ENCODE data around the gene GLO1. TPM values are rescaled to one million over a fixed set of nuclear protein-coding genes. Genes with fewer than 3 reads are reported as not detected.

Gene GLO1
- 103 TPM for polyA plus RNA-seq (2012; ENCODE audit: insufficient read depth, insufficient read length)

DNA sequence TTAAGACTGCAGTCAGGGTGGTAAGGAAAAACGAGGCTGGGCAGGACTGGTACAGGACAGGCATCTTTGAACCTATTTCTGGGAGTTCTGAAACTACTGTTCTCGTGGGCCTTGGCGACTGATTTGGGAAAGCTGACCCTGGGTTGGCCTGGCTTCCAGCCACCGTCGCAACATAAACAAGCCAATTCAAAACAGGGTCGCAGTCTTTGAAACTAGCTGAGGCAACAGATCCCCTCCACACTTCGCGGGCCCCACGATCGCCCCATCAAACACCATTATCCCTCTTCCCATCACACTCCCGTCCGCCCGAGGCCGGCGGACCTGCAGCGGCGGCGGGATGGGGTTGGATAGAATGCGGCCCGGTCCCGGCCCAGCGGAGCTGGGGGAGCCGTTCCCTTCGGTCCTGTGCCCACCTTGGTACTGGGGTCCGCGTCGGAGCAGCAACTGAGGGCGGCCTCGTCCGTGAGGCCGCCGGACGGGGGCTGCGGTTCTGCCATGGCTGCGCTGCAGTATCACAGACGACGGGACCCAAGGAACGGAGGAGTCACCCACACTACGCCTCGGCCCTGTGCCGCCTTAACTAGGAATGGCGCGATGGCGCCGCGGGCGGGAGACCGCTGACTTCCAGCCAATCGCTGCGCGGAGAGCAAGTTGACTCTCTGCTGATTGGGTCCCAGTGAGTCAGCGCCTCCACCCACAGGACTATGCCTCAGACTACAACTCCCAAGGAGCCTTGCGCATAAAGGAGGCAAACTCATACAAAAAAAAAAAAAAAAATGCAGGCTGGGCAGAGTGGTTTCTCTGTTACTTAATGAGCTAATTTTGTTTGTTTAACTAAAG, at the start of gene GLO1:
Gene GLO1, minus strand, starts transcription at position 588 of the 840 bp plus-strand sequence. Its CDS starts 91 bp downstream, at position 497.
- peak within 1 kb of the TSS; percentile 85 for H3K4me3 ChIP-seq (ENCODE audit: low read length)
- DNase-seq (ENCODE audit: low read depth, low spot score), result peak; percentile 98

DNA sequence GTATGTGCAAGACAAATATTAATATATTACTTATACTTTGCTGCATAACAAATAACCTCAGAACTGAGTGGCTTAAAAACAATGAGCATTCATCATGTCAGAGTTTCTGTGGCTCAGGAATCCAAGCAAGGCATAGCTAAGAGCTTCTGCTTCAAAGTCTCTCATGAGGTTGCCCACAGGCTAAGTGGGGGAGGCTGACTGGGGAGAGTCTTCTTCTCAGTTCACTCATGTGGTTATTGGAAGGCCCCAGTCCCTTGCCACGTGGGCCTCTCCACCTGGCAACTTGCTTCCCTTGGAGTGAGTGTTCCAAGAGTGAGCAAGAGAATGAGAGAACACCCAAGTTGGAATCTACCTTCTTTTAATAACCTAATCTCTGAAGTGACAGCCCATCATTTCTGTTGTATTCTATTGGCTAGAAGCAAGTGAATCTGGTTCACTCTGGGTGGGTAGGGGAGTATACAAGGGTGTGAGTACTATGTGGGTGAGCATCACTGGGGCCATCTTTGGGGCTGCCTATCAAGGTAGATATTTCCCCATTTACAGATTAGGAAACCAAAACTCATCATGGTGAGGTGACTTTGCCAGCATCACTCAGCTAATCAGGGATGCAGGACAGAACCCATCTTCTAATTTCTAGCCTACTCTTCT, 48.1 kb upstream of the GLO1 start:
- peak; percentile 5 for DNase-seq (ENCODE audit: low read depth, low spot score)

DNA sequence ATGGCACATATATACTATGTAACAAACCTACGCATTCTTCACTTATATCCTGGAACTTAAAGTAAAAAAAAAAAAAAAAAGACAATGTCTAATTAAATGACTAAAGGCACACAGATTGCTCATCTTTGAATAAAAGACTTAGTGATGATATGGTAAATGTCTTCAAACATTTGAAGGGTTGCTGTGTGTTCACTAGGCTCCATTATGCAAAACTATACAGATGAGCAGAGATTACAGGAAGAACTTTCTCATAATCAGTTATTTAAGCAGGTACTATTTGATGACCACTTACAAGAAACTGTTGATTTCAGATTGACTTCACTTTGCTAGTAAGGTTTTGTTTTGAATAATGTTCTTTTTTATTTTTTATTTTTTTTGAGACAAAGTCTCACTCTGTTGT, 46.5 kb upstream of the GLO1 start:
- DNase-seq (ENCODE audit: low read depth, low spot score), result no peak
- H3K4me3 ChIP-seq (ENCODE audit: low read length), result no peak overlapping the region

More for the DNA sequence above, 48.1 kb upstream of the GLO1 start:
- no peak overlapping the region for H3K4me3 ChIP-seq (ENCODE audit: low read length)

DNA sequence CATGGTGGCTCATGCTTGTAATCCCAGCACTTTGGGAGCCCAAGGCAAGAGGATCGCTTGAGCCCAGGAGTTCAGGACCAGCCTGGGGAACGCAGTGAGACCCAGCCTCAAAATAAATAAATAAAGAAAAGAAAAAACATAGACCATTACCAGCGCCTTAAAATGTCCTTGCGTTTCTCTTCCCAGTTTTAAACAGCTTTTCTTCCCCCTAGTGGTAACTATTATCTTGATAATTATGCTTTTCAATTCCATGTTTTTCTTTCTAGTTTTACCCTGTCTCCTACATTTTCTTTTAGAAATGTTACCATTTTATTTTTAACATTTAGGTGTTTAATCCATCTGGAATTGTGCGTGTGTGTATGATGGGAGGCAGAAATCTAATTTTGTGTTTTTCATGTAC, 36.6 kb upstream of the GLO1 start:
- no peak for DNase-seq (ENCODE audit: low read depth, low spot score)
- H3K4me3 ChIP-seq (ENCODE audit: low read length), result no peak overlapping the region

DNA sequence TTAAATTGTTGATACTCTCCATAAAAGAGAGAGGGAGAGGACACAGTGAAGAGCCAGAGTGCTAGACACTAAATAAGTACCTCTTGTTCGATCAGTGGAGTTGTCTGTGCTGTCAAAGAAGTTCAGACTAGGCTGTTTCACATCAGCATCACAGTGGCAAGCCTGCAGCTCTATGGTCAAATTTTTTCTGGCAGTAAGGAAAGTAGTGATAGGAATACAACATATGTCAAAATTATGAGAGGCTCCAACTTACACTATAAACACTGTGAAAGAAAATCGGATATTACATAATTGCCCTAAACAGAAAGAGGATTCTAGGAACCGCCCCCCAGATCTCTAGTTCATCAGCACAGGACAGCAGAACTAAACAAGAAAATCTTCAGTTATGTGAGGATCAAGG, 35.3 kb upstream of the GLO1 start:
- no peak for DNase-seq (ENCODE audit: low read depth, low spot score)
- H3K4me3 ChIP-seq (ENCODE audit: low read length), result no peak overlapping the region

DNA sequence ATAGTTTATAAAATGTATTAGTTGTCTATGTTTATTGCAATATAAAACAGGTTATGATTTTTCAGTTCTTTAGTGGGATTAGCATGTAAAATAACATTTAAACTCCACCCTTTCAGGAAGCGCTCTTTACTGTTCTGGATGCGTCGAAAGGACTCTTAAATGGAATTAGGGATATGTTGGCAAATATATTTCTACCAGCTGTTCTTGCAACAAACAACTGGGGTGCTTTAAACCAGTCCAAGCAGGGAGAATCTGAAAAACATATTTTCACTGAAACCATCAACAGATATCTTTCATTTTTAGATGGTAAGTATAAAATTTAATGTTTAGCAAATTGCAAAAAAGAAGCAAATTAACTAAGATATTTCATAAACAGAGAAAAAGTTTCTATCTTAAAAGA, 34.0 kb upstream of the GLO1 start:
- DNase-seq (ENCODE audit: low read depth, low spot score), result no peak
- H3K4me3 ChIP-seq (ENCODE audit: low read length), result no peak overlapping the region

DNA sequence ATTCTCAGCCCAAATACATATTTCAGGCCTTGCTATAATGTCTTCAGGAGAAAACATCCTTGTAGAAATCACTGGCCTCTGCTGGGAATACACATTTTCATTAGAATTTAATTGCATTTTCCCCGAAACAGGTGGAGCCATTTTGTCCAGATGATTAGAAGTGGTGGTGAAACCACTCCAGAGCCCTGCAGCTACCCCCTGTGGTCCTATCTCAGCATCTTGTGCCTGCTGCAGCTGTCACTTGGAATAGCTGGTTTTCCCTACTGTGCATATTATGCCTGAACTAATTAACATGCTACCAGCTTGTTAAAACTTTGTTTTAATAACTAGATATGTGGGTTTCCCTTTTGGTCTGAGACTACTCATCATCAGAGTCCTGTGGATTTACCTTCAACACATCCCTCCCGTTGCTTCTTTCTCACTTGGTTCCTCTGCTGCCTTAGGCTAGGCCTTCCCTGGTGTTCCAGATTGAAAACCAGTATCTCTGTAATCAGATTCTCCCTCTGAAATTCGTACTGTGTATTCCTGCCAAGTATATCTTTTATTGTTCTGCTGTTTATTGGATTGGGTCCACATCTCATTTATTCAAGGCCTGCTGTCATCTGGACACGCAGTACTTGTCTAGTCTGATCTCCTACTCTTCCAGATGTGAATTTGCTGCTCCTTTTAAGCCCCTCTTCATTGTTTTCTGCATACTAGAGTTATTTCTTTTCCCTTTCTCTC, 27.4 kb upstream of the GLO1 start:
- DNase-seq (ENCODE audit: low read depth, low spot score), result no peak
- no peak overlapping the region for H3K4me3 ChIP-seq (ENCODE audit: low read length)

DNA sequence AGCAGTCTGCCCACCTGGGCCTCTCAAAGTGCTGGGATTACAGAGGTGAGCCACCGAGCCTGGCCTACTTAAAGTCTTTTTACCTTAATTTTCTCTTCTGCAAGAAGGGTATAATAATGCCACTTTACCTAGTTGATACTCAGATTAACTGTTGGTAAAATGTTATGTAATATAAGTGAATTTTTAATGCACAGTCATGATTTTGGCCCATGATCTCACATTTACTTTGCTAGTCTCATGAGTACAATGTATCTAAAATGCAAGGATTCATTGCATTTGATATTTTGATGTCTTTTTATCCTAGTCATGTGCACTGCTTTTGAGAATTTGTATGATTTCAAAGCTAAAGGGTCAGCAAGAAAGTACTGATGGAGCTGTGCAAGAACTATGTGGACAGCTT, 25.3 kb upstream of the GLO1 start:
- no peak for DNase-seq (ENCODE audit: low read depth, low spot score)
- no peak overlapping the region for H3K4me3 ChIP-seq (ENCODE audit: low read length)

DNA sequence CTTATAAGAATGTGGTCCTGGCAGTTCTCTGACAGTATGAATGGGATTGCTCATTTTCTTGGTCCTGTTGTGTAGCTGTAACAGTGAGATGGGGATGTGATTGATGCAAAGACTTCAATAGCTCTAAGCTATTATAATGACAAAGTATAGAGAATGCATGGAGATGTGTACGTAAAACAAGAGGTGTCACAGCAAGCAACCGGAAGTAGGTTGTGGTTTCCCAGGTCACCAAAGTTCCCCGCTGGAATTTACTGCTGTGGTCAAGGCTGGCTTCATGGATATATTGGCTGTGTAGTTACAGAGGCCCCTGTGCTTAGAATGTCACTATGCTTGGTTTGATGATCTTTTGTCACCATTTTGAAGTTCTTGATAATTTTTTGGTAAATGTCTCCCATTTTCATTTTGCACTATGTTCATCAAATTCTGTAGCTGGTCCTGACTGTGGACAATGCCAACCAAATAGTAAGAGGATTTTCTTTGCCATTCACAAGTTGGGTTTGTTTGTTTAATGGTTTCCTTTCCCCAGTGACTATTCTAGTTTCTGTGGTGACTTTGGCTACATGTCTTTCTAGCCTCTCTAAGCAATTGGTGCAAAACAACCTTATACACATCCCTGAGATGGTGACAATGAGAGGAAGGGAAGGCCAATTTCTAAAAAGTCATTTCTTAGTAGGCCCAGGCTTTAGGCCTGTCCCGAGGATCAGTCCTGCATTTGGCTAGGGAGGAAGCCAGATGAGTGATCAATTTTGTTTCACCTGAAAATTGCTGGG, 22.7 kb upstream of the GLO1 start:
- no peak overlapping the region for H3K4me3 ChIP-seq (ENCODE audit: low read length)
- no peak for DNase-seq (ENCODE audit: low read depth, low spot score)

DNA sequence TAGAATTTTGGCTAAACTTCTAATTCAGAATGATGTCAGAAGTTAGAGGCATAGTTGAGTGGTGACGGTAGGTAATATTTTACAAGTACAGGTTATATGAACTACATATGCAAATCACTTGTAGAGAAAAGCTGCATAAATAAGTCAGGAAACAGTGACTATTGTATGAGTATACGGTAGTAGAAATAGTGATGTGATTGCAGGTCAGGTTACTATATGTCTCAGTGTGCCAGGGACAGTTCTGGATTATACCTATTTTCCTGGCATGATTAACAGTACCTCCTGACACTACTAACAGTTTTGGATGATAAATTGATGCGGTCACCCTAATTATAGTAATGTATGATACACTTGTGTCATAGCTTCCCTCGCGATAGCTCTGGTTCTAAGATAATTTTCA, 21.4 kb upstream of the GLO1 start:
- DNase-seq (ENCODE audit: low read depth, low spot score), result no peak
- H3K4me3 ChIP-seq (ENCODE audit: low read length), result no peak overlapping the region

DNA sequence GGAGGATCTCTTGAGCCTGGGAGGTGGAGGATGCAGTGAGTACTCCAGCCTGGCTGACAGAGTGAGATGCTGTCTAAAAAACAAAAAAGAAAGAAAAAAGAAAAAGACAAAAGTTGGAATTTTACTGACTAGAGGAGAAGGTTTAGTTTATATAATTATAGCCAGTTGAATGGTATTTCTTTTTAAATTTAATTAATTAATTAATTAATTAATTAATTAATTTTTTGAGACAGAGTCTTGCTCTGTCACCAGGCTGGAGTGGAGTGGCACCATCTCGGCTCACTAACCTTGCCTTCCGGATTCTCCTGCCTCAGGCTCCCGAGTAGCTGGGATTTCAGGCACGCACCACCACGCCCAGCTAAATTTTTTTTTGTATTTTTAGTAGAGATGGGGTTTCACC, 20.8 kb upstream of the GLO1 start:
- no peak overlapping the region for H3K4me3 ChIP-seq (ENCODE audit: low read length)

DNA sequence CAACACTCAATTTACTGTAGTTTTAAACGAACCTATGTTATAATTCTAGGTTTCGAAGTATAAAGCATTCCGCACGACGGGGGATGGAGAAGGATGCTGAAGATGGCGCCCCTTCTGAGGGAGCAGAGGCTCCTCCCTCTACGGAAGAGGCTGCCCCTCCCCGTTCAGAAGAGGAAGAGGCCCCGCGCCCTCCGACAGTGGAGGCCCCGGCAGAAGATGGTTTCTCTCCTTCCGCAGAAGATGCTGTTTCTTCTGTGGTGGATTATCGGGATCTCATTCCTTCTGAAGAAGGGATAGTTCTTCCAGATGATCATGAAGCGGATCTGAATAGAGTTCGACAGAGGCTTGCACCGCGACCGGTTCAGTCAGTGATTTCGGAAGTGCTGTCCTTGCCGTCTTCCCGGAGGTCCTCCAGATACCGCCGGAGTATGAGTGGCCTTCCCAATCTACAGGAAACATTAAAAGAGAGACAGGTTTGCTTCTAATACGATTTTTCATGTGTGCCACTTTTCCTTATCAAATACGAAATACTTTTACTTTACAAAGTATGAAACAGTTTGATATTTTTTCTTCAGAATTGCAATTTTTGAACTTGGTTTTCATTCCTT, 19.9 kb upstream of the GLO1 start:
- no peak overlapping the region for H3K4me3 ChIP-seq (ENCODE audit: low read length)
- DNase-seq (ENCODE audit: low read depth, low spot score), result no peak

More for the DNA sequence above, 20.8 kb upstream of the GLO1 start:
- DNase-seq (ENCODE audit: low read depth, low spot score), result no peak

DNA sequence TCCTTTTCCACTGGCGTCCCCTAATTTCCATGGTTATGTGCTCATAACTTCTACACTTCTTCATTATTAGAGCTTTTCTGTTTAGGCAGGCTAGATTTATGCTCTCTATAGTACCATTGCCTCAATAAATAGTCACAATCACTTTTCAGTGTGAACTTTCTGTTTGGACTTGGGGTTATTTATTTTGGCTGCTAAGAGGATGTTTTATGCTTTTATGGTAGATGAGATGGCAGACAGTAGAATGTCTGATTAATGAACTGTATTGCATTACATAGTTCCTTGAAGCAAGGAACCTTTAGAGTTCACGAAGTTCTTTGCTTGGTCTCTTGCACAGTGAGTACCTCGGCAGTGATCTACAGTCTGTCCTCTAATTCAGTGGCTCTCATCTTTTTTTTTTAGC, 19.1 kb upstream of the GLO1 start:
- H3K4me3 ChIP-seq (ENCODE audit: low read length), result no peak overlapping the region
- DNase-seq (ENCODE audit: low read depth, low spot score), result no peak

DNA sequence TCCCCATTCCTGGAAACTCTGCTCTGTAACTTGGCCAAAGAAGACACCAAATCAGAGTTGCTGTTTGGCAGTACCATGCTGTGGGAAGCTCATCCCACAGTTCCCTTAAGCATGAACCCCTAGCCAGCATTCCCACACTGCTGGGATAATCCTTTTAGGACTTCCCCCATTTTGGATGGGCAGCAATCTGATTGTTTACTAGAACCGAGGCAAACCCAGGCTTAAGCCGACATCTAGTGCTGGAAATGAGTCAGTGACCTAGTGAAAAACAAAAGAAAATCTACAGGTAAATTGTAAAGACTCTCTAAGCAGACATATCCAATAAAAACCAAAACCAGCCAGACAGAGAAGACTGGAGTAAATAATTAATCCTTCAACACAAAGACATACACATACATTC, 17.4 kb upstream of the GLO1 start:
- DNase-seq (ENCODE audit: low read depth, low spot score), result no peak

DNA sequence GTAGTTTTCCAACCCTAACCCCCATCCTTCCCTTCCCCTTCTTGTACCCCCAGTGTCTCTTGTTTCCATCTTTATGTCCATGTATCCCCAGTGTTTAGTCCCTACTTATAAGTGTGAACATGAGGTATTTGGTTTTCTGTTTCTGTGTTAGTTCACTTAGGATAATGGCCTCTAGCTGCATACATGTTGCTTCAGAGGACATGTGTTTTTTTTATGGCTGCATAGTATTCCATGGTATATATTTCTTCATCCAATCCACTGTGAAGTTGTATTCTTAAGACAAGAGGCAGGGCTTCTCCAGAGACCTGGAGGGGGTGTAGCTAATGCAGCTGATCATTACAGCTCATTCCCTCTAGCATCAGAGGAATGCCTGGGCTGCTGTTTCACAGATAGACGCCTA, 16.4 kb upstream of the GLO1 start:
- no peak for DNase-seq (ENCODE audit: low read depth, low spot score)
- H3K4me3 ChIP-seq (ENCODE audit: low read length), result no peak overlapping the region

More for the DNA sequence above, 17.4 kb upstream of the GLO1 start:
- no peak overlapping the region for H3K4me3 ChIP-seq (ENCODE audit: low read length)

DNA sequence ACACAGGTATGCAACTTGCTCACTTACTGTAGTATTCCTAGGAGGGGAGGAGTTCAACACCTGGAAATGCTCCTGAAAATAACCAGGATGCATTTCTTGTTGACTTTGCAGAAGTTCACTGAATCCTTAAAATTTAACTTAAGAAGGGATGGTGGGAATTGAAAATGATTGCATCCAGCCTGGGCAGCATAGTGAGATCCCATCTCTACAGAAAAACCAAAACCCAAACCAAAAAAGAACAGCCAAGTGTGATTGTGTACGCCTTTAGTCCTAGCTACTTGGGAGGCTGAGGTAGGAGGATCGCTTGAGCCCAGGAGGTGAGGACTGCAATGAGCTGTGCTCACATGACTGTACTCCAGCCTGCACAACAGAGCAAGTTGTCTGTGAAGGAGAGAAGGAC, 13.9 kb upstream of the GLO1 start:
- DNase-seq (ENCODE audit: low read depth, low spot score), result no peak
- no peak overlapping the region for H3K4me3 ChIP-seq (ENCODE audit: low read length)

DNA sequence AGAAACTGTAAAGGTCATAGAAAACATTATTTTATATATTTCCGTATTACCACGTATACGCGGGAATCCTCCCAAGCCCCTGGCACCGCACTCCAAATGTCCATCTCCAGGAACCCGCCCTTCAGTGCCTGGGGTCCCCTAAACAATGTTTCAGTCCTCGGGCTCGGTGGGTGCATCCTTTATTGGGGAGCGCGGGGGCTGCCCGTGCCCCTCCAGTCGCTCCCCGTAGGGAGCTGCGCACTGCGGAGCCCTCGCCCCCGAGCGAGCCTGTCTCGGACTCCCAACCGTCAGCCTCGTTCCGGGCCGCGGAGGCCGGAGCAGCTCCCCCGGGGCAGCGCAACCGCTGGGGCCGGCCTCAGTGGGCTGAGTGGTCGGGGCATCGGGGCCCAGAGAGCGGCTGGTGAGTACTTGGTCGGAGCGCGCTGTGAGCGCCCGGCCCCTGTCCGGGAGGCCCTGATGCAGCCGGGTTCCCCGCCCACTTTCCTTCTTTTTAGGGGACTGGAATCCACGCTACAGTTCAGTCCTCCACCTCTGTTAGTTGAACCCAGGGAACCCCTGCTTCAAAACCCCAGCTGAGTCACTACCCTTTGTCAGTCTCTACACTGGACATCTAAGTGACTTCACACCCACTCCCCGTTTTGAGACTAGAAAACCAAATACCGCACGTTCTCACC, 12.2 kb upstream of the GLO1 start, which contains the start of gene DNAH8:
Gene DNAH8, plus strand, starts transcription at position 296 of the 674 bp plus-strand sequence. CDS start 7,499 bp downstream, outside the sequence.
- no peak for DNase-seq (ENCODE audit: low read depth, low spot score)
- no peak within 1 kb of the TSS for H3K4me3 ChIP-seq (ENCODE audit: low read length)
